Spleen (tissue), 7 donors: ENCODE measurements around the gene TAF4.

Experiments
- POLR2A ChIP-seq, 3 donors: fragments of 450-650 bp; IDR thresholded peaks; one replicate each; pipeline ENCODE4 v1.5.1; 2017; ENCODE audit warnings: antibody characterized with exemption in 3 of 3, mild to moderate bottlenecking in 1 of 3
- TF ChIP-seq, protein P1 (sequence below), 11 experiments: fragments of 200-600 bp in 7 of 11; fragments of 450-650 bp in 4 of 11; sonication (generic) in 4 of 11; IDR thresholded peaks in 8 of 11; conservative IDR thresholded peaks in 3 of 11; 1 replicate in 7 of 11; 2 replicates in 4 of 11; pipeline versions ENCODE4 v1.4.0 to v1.8.0; 2016 to 2021; ENCODE audit warnings: antibody characterized with exemption in 11 of 11, inconsistent platforms in 4 of 11, mild to moderate bottlenecking in 1 of 11
- donor health status: DM: no; HTN: no; CAD: no; lungs with moderate emphysema.
- donor health status: DM: no; HTN: no; CAD: no.
- donor health status: DM: no; HTN: no; CAD: no.

GRCh38 chr20:62007127-62007647 is 58.5 kb downstream of the TAF4 start:
- TF ChIP-seq, protein P1, sequence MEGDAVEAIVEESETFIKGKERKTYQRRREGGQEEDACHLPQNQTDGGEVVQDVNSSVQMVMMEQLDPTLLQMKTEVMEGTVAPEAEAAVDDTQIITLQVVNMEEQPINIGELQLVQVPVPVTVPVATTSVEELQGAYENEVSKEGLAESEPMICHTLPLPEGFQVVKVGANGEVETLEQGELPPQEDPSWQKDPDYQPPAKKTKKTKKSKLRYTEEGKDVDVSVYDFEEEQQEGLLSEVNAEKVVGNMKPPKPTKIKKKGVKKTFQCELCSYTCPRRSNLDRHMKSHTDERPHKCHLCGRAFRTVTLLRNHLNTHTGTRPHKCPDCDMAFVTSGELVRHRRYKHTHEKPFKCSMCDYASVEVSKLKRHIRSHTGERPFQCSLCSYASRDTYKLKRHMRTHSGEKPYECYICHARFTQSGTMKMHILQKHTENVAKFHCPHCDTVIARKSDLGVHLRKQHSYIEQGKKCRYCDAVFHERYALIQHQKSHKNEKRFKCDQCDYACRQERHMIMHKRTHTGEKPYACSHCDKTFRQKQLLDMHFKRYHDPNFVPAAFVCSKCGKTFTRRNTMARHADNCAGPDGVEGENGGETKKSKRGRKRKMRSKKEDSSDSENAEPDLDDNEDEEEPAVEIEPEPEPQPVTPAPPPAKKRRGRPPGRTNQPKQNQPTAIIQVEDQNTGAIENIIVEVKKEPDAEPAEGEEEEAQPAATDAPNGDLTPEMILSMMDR (IDR thresholded peaks at IDR 0.05 in 8 of 11, conservative IDR thresholded peaks at IDR 0.05 in 3 of 11), result no peak
- TF ChIP-seq POLR2A (IDR thresholded peaks at IDR 0.05), result no peak
